Sigmoid colon (tissue), 7 donors: ENCODE data around the gene IRF2BP2. TPM values are rescaled to one million over a fixed set of nuclear protein-coding genes. Genes with fewer than 3 reads are reported as not detected.
"Not testable (repeated sequence)": the region's sequence is repeated elsewhere in the genome, so short reads cannot be mapped to it uniquely, and the experiment has no call there.

Experiments
- DNase-seq: peaks from one replicate; pipeline ENCODE4 v3.0.0-alpha.2; 2019
- H3K27ac ChIP-seq, 4 donors: fragments of 200-600 bp; sonication (generic); one replicate each; pipeline ENCODE4 v1.5.1; 2016 to 2019; ENCODE audit warnings: mild to moderate bottlenecking in 1 of 4
- H3K27me3 ChIP-seq, 3 donors: fragments of 200-600 bp; sonication (generic); one replicate each; pipeline ENCODE4 v1.5.1; 2019; ENCODE audit warnings: mild to moderate bottlenecking in 1 of 3
- H3K36me3 ChIP-seq, 4 donors: fragments of 200-600 bp; sonication (generic); one replicate each; pipeline ENCODE4 v1.5.1; 2016 to 2019
- H3K4me1 ChIP-seq, 4 donors: fragments of 200-600 bp; sonication (generic); one replicate each; pipeline ENCODE4 v1.5.1; 2017 to 2019
- H3K4me3 ChIP-seq, 4 donors: fragments of 200-600 bp; sonication (generic); one replicate each; pipeline ENCODE4 v1.5.1; 2017 to 2019; ENCODE audit warnings: mild to moderate bottlenecking in 2 of 4, moderate library complexity in 1 of 4
- H3K9me3 ChIP-seq, 4 donors: fragments of 200-600 bp in 3 of 4; sonication (generic) in 3 of 4; one replicate each; pipeline versions ENCODE4 v1.5.1 to v1.6.1; 2013 to 2019
- EP300 ChIP-seq, 4 donors: sonication (generic); formaldehyde crosslinking; IDR thresholded peaks; one replicate each; pipeline ENCODE4 v1.6.1; 2017; ENCODE audit warnings: antibody characterized with exemption in 4 of 4
- POLR2A ChIP-seq, 2 donors: fragments of 450-650 bp; IDR thresholded peaks; one replicate each; pipeline ENCODE4 v1.6.1; 2016; ENCODE audit warnings: antibody characterized with exemption in 2 of 2, mild to moderate bottlenecking in 2 of 2, moderate library complexity in 2 of 2
- POLR2AphosphoS5 ChIP-seq, 4 donors: sonication (generic); formaldehyde crosslinking; IDR thresholded peaks; one replicate each; pipeline ENCODE4 v1.6.1; 2017; ENCODE audit warnings: antibody characterized with exemption in 4 of 4
- WGBS, 2 donors: extraction: QIAGEN DNeasy Blood & Tissue Kit; methylation state at CpG; one replicate each; pipeline ENCODE4 v1.1.7; 2013; 5-methylcytosine and 5-hydroxymethylcytosine counted together
- intact Hi-C: fragments of 100-400 bp; cut with DNase I; formaldehyde crosslinking; loops from one replicate; pipeline ENCODE4 v1.15.1; 2023
- polyA plus RNA-seq, 3 donors: library from polyadenylated mRNA; stranded (reverse); fragments of 200-250 nt; gene quantifications; one replicate each; pipeline ENCODE4 v1.2.3, GENCODE V29; 2013
- total RNA-seq, 4 donors: library from RNA; depleted of rRNA; stranded (reverse); fragments of >200 nt; gene quantifications; one replicate each; pipeline ENCODE4 v1.1.0, GENCODE V29; 2016
- TF ChIP-seq, protein P1 (sequence below), 4 experiments: fragments of 450-650 bp in 3 of 4; fragments of 200-600 bp in 1 of 4; IDR thresholded peaks; one replicate each; pipeline ENCODE4 v1.5.1; 2016 to 2019; ENCODE audit warnings: antibody characterized with exemption in 4 of 4, mild to moderate bottlenecking in 3 of 4, moderate library complexity in 2 of 4
- donor health status: healthy with polysubstance abuse.
- donor health status: Bipolar disorder and iron deficiency.
- donor health status: healthy.

Gene IRF2BP2
- total and polyA plus RNA-seq, 7 donors = 39.1 to 86.9 (median 59.6) TPM

DNA sequence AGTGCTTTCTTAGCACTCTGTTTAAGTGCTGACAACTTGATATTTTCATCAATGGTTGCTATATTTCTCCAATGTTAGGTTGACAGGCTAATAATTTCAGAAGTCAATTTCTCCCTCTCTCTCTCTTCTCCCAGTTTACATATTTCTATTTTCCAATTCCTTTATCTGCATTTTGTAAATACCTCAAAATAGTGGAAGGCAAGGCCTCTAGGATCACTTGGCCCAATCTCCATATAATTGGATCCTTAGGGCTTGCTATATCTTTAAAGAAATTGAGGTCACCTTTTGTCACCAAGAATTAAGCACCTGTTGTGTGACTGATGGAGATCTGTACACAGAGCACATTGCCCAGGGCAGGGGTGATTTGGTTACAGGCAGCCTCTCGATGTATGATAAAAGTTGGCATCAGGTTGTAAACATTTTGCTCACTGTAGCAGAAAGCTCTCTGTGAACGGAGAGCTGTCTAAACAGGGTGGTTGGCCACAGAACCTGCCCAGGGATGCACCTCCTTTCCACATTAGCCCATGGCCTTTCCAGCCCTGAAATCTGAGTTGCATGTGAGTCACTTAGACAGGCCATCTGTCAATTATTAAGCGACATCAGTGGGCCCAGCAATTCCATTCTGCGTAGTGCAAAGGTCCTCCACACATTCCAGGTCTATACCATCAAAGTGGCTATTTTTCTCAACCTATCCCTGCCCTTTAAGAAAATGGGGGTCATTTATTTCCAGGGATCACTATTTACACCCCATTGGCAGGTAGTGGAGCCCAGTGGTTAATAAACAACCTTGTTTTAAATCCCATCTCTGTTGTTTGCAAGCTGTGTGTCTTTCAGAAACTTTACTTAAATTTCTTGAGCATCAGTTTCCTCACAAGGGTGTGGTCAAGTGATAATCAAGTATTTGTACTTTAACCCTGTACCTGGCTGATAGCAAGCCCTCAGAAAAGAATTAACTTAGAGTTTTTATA lies 29.1 kb upstream of the IRF2BP2 start:
- DNase-seq = no peak
- Histone ChIP-seq H3K36me3 (no peaks in the 10 kb centered on the region), H3K4me3 (no peak overlapping the region), H3K9me3 (no peaks in the 10 kb centered on the region), H3K4me1 (no peaks in the 10 kb centered on the region), H3K27ac (no peak overlapping the region), H3K27me3 (no peaks in the 10 kb centered on the region)
- intact Hi-C loops = no loop called here
- WGBS, 2 donors = 24 to 73% methylated on average over 4 of the region's 4 CpGs
- TF ChIP-seq POLR2AphosphoS5 (IDR thresholded peaks at IDR 0.05) (no peak), EP300 (IDR thresholded peaks at IDR 0.05) (no peak), POLR2A (IDR thresholded peaks at IDR 0.05) (no peak)
- TF ChIP-seq, protein P1, sequence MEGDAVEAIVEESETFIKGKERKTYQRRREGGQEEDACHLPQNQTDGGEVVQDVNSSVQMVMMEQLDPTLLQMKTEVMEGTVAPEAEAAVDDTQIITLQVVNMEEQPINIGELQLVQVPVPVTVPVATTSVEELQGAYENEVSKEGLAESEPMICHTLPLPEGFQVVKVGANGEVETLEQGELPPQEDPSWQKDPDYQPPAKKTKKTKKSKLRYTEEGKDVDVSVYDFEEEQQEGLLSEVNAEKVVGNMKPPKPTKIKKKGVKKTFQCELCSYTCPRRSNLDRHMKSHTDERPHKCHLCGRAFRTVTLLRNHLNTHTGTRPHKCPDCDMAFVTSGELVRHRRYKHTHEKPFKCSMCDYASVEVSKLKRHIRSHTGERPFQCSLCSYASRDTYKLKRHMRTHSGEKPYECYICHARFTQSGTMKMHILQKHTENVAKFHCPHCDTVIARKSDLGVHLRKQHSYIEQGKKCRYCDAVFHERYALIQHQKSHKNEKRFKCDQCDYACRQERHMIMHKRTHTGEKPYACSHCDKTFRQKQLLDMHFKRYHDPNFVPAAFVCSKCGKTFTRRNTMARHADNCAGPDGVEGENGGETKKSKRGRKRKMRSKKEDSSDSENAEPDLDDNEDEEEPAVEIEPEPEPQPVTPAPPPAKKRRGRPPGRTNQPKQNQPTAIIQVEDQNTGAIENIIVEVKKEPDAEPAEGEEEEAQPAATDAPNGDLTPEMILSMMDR (IDR thresholded peaks at IDR 0.05) = no peak

DNA sequence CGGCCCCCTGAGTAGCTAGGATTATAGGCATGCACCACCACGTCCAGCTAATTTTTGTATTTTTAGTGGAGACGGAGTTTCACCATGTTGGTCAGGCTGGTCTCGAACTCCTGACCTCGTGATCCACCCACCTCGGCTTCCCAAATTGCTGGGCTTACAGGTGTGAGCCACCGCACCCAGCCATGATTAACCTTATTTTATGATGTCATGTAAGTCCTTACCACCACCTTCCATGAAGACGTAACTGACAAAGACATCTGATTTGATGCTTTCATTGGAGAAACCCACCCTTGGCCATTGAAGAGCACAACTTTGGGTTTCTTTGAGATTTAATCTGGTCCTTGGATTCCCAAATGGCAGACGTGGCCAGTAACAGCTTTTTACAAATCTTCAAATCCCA lies 24.9 kb upstream of the IRF2BP2 start:
- H3K4me1 ChIP-seq, intact Hi-C loops, H3K27me3 ChIP-seq, H3K27ac ChIP-seq, H3K36me3 ChIP-seq, H3K9me3 ChIP-seq, H3K4me3 ChIP-seq, DNase-seq: not testable (repeated sequence)
- WGBS, 2 donors = 91 to 96% methylated on average over 9 of the region's 9 CpGs

DNA sequence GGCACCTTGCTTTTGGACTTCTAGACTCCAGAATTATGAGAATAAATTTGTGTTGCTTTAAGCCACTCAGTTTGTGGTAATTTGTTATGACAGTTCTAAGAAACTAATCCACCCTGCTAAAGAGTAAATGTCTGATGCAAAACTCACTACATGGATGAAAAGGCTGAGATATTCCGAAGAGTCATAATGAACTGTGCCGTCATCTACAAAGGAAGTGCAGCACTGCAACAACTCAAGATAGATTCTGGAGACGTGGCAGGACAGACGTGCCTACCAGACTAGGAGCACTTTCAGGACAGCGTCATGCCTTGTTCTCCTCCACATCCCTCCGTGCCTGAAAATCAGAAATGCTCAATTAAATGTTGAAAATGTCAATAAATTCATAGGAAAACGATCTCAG lies 24.4 kb upstream of the IRF2BP2 start:
- no peaks in the 10 kb centered on the region for H3K36me3 ChIP-seq
- WGBS, 2 donors = 92 to 94% methylated on average over 7 of the region's 7 CpGs
- H3K9me3 ChIP-seq = no peaks in the 10 kb centered on the region
- no peak overlapping the region for H3K4me3 ChIP-seq
- no peak overlapping the region for H3K27ac ChIP-seq
- TF ChIP-seq, protein P1 (IDR thresholded peaks at IDR 0.05) = no peak
- TF ChIP-seq POLR2AphosphoS5 (IDR thresholded peaks at IDR 0.05) (no peak), EP300 (IDR thresholded peaks at IDR 0.05) (no peak), POLR2A (IDR thresholded peaks at IDR 0.05) (no peak)
- DNase-seq = no peak
- H3K27me3 ChIP-seq = no peaks in the 10 kb centered on the region
- no peaks in the 10 kb centered on the region for H3K4me1 ChIP-seq
- intact Hi-C loops = no loop called here

DNA sequence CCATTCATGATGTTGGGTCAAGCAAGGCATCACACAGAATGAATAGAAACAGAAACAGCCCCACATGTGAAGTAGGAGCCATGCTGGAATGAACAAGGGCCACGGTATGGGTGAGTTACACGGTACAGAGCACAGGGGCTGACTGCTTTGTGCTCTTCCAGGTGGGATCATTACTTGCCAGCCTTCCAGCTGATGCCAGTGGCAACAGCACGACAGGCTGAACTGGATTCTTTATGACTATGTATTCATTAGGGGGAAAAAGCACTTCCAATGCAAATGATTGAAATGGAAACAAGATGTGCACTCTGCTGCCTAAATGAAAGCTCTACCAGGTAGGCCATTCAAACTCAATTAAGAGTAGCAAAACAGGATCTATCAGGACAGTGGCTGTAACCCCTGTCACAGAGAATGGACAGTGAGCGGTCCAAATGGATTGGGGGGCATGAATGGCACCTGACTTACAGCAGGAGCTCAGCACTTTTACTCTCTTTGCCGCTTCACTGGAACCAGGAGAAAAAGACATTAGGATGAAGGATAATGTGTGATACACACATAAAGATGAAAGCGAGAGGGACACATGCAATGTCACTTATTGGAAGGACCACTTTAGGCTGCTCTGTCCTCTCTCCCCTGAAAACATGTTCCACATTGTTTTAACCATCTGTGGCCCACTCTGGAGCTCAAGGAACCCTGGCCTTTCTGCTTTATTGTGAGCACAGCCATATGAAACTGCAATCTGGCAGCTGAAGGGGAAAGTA lies 23.4 kb upstream of the IRF2BP2 start:
- H3K27me3 ChIP-seq = no peaks in the 10 kb centered on the region
- H3K9me3 ChIP-seq = no peaks in the 10 kb centered on the region
- TF ChIP-seq, protein P1 (IDR thresholded peaks at IDR 0.05) = no peak
- TF ChIP-seq POLR2AphosphoS5 (IDR thresholded peaks at IDR 0.05) (no peak), POLR2A (IDR thresholded peaks at IDR 0.05) (no peak), EP300 (IDR thresholded peaks at IDR 0.05) (no peak)
- WGBS, 2 donors = 94 to 95% methylated on average over 6 of the region's 6 CpGs
- no peak for DNase-seq
- intact Hi-C loops = no loop called here
- H3K27ac ChIP-seq = no peak overlapping the region
- H3K36me3 ChIP-seq = no peaks in the 10 kb centered on the region
- no peaks in the 10 kb centered on the region for H3K4me1 ChIP-seq
- H3K4me3 ChIP-seq = no peak overlapping the region

DNA sequence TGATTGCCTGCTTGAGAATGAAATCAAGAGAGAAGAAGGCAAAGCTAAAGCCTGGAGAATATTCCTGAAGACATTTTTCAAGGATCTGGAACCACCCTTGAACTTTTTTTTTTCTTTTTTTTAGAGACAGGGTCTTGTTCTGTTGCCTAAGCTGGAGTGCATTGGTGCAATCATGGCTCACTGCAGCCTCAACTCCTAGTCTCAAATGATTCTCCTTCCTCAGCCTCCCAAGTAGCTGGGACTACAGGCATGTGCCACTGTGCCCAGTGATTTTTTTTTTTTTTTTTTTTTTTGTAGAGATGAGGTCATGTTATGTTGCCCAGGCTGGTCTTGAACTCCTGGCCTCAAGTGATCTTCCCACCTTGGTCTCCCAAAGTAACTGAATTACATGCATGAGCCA lies 22.2 kb upstream of the IRF2BP2 start:
- H3K4me3 ChIP-seq = no peak overlapping the region
- no peaks in the 10 kb centered on the region for H3K27me3 ChIP-seq
- peaks cover 0 to 6% (median 5%) of the 10 kb centered on the region in 4 donors for H3K4me1 ChIP-seq
- H3K27ac ChIP-seq = no peak overlapping the region
- intact Hi-C loops = no loop called here
- no peak for TF ChIP-seq EP300 (IDR thresholded peaks at IDR 0.05)
- TF ChIP-seq POLR2A (IDR thresholded peaks at IDR 0.05) = no peak
- TF ChIP-seq, protein P1 (IDR thresholded peaks at IDR 0.05) = no peak
- no peak for TF ChIP-seq POLR2AphosphoS5 (IDR thresholded peaks at IDR 0.05)
- no peak for DNase-seq
- H3K9me3 ChIP-seq = no peaks in the 10 kb centered on the region
- no peaks in the 10 kb centered on the region for H3K36me3 ChIP-seq
